Panc1 (cell line): ENCODE data around the gene DLGAP1. TPM values are rescaled to one million over a fixed set of nuclear protein-coding genes. Genes with fewer than 3 reads are reported as not detected.

ENCODE experiments used
- ATAC-seq: fragments of 200-7000 bp; cut with Tn5 transposase; 2 replicates; pipeline ENCODE4 v1.9.1; 2020; ENCODE audit warnings: mild to moderate bottlenecking, moderate library complexity
- BruUV-seq: library from RNA; stranded (reverse); fragments of 400-500 nt; replicated peaks from 2 replicates; lab custom pipeline; 2021; lab: Mats Ljungman, UMichigan
- CTCF ChIA-PET: fragments of 300-600 bp; sonication (Branson Sonifier 250); formaldehyde crosslinking; loops from one replicate; lab custom pipeline; 2022; ENCODE audit warnings: antibody characterized with exemption; lab: Charles Lee
- POLR2A ChIA-PET: fragments of 300-600 bp; sonication (Branson Sonifier 250); formaldehyde crosslinking; loops from one replicate; lab custom pipeline; 2022; ENCODE audit warnings: antibody characterized with exemption; lab: Charles Lee
- DNase-seq: peaks from one replicate; pipeline ENCODE4 v3.0.0-alpha.2; 2010; ENCODE audit warnings: low read depth, low spot score
- H3K27ac ChIP-seq: 2 replicates; pipeline ENCODE4 v1.5.1; 2011; ENCODE audit warnings: mild to moderate bottlenecking, low read length, inconsistent platforms
- H3K27me3 ChIP-seq: fragments of 200-500 bp; sonication (Bioruptor generic); 2 replicates; pipeline ENCODE4 v1.6.0; 2014; ENCODE audit warnings: low read length, inconsistent platforms; ENCODE audit not compliant: control insufficient read depth, insufficient read depth
- H3K36me3 ChIP-seq: fragments of 200-500 bp; sonication (Bioruptor generic); 2 replicates; pipeline ENCODE4 v1.5.1; 2014; ENCODE audit warnings: inconsistent platforms, mild to moderate bottlenecking, low read length, moderate library complexity; ENCODE audit not compliant: control insufficient read depth, insufficient read depth
- H3K4me1 ChIP-seq: 2 replicates; pipeline ENCODE4 v1.5.1; 2011; ENCODE audit warnings: inconsistent platforms, mild to moderate bottlenecking, low read length, moderate library complexity; ENCODE audit not compliant: control insufficient read depth, insufficient read depth
- H3K4me3 ChIP-seq, 2 experiments: 2 replicates each; pipeline ENCODE4 v1.5.1; 2011 to 2012; ENCODE audit warnings: low read depth in 2 of 2, low read length in 2 of 2, mild to moderate bottlenecking in 2 of 2, inconsistent platforms in 1 of 2, moderate library complexity in 1 of 2
- H3K9me3 ChIP-seq: fragments of 200-500 bp; sonication (Bioruptor generic); 2 replicates; pipeline ENCODE4 v1.5.1; 2014; ENCODE audit warnings: low read depth, mild to moderate bottlenecking, inconsistent platforms, low read length, moderate library complexity; ENCODE audit not compliant: control insufficient read depth, insufficient read depth
- CTCF ChIP-seq: fragments of 450-650 bp; IDR thresholded peaks from 2 replicates; pipeline ENCODE4 v1.5.1; 2017; ENCODE audit warnings: mild to moderate bottlenecking
- POLR2AphosphoS5 ChIP-seq: IDR thresholded peaks from 2 replicates; pipeline ENCODE4 v1.6.1; 2012; ENCODE audit warnings: mild to moderate bottlenecking, low read depth, low read length, moderate library complexity
- REST ChIP-seq, 2 experiments: IDR thresholded peaks; 2 replicates each; pipeline ENCODE4 v1.6.1; 2011 to 2012; ENCODE audit warnings: low read depth in 2 of 2, control low read depth in 1 of 2, low read length in 1 of 2, mild to moderate bottlenecking in 1 of 2, moderate library complexity in 1 of 2; ENCODE audit not compliant: insufficient read depth in 1 of 2
- SIN3A ChIP-seq: IDR thresholded peaks from 2 replicates; pipeline ENCODE4 v1.6.1; 2012; ENCODE audit warnings: low read depth, mild to moderate bottlenecking, low read length, moderate library complexity, borderline replicate concordance; ENCODE audit not compliant: insufficient read depth
- TCF7L2 ChIP-seq: IDR thresholded peaks from 2 replicates; pipeline ENCODE4 v1.6.1; 2011; ENCODE audit warnings: mild to moderate bottlenecking, low read depth, low read length, inconsistent platforms
- in situ Hi-C: cut with HindIII; loops from 2 replicates; pipeline ENCODE4 v1.10.0; 2016; ENCODE audit warnings: low sequenced_read_pairs, low pct_unique_long_range_greater_than_20kb
- intact Hi-C: fragments of 100-400 bp; cut with micrococcal nuclease; formaldehyde crosslinking; loops from one replicate; pipeline ENCODE4 v1.10.0; 2022; ENCODE audit not compliant: unreplicated experiment
- total RNA-seq: library from RNA; stranded (reverse); gene quantifications from one replicate; pipeline ENCODE4 v1.2.1, GENCODE V29; 2021; ENCODE audit not compliant: unreplicated experiment

The DLGAP1 gene
- total RNA-seq, 1 experiment from 2014 or later: 1.8 TPM

DNA sequence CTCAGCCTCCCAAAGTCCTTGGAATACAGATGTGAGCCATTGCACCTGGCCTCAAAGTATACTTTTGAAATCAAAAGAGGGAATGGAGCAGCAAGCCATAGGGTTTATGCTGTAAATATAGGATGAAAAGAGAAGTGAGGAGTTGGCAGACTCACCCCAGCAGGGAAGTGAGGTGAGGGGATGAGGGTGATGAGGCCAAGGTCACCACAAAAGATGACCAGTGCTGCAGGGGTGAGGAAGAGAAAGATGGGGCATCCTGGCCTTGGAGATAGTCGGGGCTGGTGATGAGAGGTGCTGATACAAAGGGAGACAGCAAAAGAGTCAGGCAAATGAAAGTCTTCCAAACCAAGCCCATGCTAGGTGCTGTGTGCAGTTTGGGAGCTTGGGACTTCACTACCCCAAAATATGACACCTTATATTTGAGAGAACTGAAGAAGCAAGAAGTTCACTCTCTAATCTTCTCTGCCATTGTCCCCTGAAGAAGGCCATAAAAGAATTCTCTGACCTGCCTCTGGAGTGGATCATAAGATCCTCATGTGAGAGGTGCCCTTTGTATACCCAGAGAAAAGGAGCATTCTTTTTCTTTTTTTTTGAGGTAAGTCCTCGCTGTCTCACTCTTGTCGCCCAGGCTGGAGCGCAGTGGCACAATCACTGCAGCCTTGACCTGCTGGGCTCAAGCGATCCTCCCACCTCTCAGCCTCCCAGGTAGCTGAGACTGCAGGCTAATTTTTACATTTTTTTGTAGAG, 974.1 kb downstream of the DLGAP1 start:
- Histone ChIP-seq H3K4me3 (no peak overlapping the region), H3K36me3 (no peaks in the 10 kb centered on the region), H3K27ac (peak overlapping the region; percentile 75; the same call in 1 of the 2 replicates), H3K4me1 (peaks cover 13% of the 10 kb centered on the region), H3K27me3 (no peaks in the 10 kb centered on the region), H3K9me3 (no peaks in the 10 kb centered on the region)
- ChIA-PET CTCF (no interaction called here), POLR2A (no interaction called here)
- ATAC-seq: no peak
- no peak for TF ChIP-seq REST (IDR thresholded peaks at IDR 0.05; ENCODE audit: insufficient read depth in 1 of 2, low read depth in 2 of 2, low read length in 1 of 2)
- no peak for TF ChIP-seq CTCF
- no peak for TF ChIP-seq TCF7L2
- TF ChIP-seq SIN3A: no peak
- DNase-seq: no peak
- BruUV-seq: no TSS peak
- intact Hi-C loops (no loop called here), in situ Hi-C loops (no loop called here)

GRCh38 chr18:3479978-3480509, 975.1 kb downstream of the DLGAP1 start:
- no peak for ATAC-seq
- no peak for TF ChIP-seq TCF7L2
- no peak for TF ChIP-seq SIN3A
- no peak for TF ChIP-seq POLR2AphosphoS5
- no peak for TF ChIP-seq REST (IDR thresholded peaks at IDR 0.05; ENCODE audit: insufficient read depth in 1 of 2, low read depth in 2 of 2, low read length in 1 of 2)
- no peak for TF ChIP-seq CTCF

More at GRCh38 chr18:3479978-3480509, 975.1 kb downstream of the DLGAP1 start:
- Histone ChIP-seq H3K36me3 (no peaks in the 10 kb centered on the region), H3K4me1 (peaks cover 9% of the 10 kb centered on the region), H3K27ac (no peak overlapping the region), H3K9me3 (no peaks in the 10 kb centered on the region), H3K4me3 (no peak overlapping the region), H3K27me3 (no peaks in the 10 kb centered on the region)
- no TSS peak for BruUV-seq
- ChIA-PET POLR2A (no interaction called here), CTCF (no interaction called here)
- no peak for DNase-seq
- in situ Hi-C loops (no loop called here), intact Hi-C loops (no loop called here)
